MCF 10A (cell line): ENCODE measurements around the gene MAN1C1. TPM values are rescaled to one million over a fixed set of nuclear protein-coding genes. Genes with fewer than 3 reads are reported as not detected.
"Not testable (repeated sequence)": the region's sequence is repeated elsewhere in the genome, so short reads cannot be mapped to it uniquely, and the experiment has no call there.

Experiments used
- BruUV-seq: library from RNA; stranded (reverse); fragments of 400-500 nt; replicated peaks from 2 replicates; lab custom pipeline; 2021; lab: Mats Ljungman, UMichigan
- CTCF ChIA-PET: fragments of 300-600 bp; sonication (Branson Sonifier 250); formaldehyde crosslinking; extraction: SDS; loops from one replicate; lab custom pipeline; 2021; ENCODE audit warnings: antibody characterized with exemption, inconsistent platforms; lab: Yijun Ruan, JAX
- POLR2A ChIA-PET: fragments of 300-600, 350-650 bp; sonication (Branson Sonifier 250); formaldehyde crosslinking; extraction: SDS; loops from one replicate; lab custom pipeline; 2020; ENCODE audit warnings: antibody characterized with exemption, inconsistent platforms; lab: Yijun Ruan, JAX
- DNase-seq: peaks from one replicate; pipeline ENCODE4 v3.0.0-alpha.2; 2018; ENCODE audit not compliant: unreplicated experiment
- H3K27ac Mint-ChIP-seq: one replicate; pipeline ENCODE4 v1.8.0; 2022; ENCODE audit warnings: mild to moderate bottlenecking, low read depth, mixed read lengths; ENCODE audit not compliant: unreplicated experiment
- H3K27me3 Mint-ChIP-seq: one replicate; pipeline ENCODE4 v1.8.0; 2022; ENCODE audit warnings: mixed read lengths; ENCODE audit not compliant: insufficient read depth, unreplicated experiment
- H3K36me3 Mint-ChIP-seq: one replicate; pipeline ENCODE4 v1.8.0; 2022; ENCODE audit warnings: mild to moderate bottlenecking, moderate library complexity, mixed read lengths; ENCODE audit not compliant: insufficient read depth, unreplicated experiment
- H3K4me1 Mint-ChIP-seq: one replicate; pipeline ENCODE4 v1.8.0; 2022; ENCODE audit warnings: mixed read lengths; ENCODE audit not compliant: insufficient read depth, unreplicated experiment
- H3K4me3 Mint-ChIP-seq: one replicate; pipeline ENCODE4 v1.8.0; 2022; ENCODE audit warnings: mild to moderate bottlenecking, moderate library complexity, mixed read lengths; ENCODE audit not compliant: unreplicated experiment
- H3K9me3 Mint-ChIP-seq: one replicate; pipeline ENCODE4 v1.8.0; 2022; ENCODE audit warnings: mixed read lengths; ENCODE audit not compliant: unreplicated experiment
- intact Hi-C: fragments of 100-400 bp; cut with micrococcal nuclease; formaldehyde crosslinking; loops from 2 replicates; pipeline ENCODE4 v1.14.1; 2022
- total RNA-seq: library from RNA; stranded (reverse); gene quantifications from 2 replicates; pipeline ENCODE4 v1.2.3, GENCODE V29; 2022
- TF ChIP-seq, protein P1 (sequence below): fragments of 200-600 bp; IDR thresholded peaks from one replicate; pipeline ENCODE4 v1.8.0; 2022; ENCODE audit warnings: antibody characterized with exemption, mild to moderate bottlenecking; ENCODE audit not compliant: unreplicated experiment

Gene MAN1C1
- total RNA-seq, 1 experiment from 2014 or later, result not detected

GRCh38 chr1:25733271-25733670, 116.7 kb downstream of the MAN1C1 start:
- ChIA-PET CTCF (interaction anchor here (0.7 kb wide), 1 partner anchor 778 kb away, joined by 3 read pairs; no protein-coding TSS in a partner anchor), POLR2A (no interaction called here)
- Mint-ChIP-seq H3K27ac (no peak overlapping the region), H3K36me3 (peaks cover 8% of the 10 kb centered on the region), H3K9me3 (no peaks in the 10 kb centered on the region), H3K27me3 (no peaks in the 10 kb centered on the region), H3K4me1 (no peaks in the 10 kb centered on the region), H3K4me3 (no peak overlapping the region)
- DNase-seq, result no peak
- TF ChIP-seq, protein P1, sequence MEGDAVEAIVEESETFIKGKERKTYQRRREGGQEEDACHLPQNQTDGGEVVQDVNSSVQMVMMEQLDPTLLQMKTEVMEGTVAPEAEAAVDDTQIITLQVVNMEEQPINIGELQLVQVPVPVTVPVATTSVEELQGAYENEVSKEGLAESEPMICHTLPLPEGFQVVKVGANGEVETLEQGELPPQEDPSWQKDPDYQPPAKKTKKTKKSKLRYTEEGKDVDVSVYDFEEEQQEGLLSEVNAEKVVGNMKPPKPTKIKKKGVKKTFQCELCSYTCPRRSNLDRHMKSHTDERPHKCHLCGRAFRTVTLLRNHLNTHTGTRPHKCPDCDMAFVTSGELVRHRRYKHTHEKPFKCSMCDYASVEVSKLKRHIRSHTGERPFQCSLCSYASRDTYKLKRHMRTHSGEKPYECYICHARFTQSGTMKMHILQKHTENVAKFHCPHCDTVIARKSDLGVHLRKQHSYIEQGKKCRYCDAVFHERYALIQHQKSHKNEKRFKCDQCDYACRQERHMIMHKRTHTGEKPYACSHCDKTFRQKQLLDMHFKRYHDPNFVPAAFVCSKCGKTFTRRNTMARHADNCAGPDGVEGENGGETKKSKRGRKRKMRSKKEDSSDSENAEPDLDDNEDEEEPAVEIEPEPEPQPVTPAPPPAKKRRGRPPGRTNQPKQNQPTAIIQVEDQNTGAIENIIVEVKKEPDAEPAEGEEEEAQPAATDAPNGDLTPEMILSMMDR, result no peak
- no TSS peak for BruUV-seq
- intact Hi-C loops, result no loop called here

- H3K36me3 Mint-ChIP-seq, POLR2A ChIA-PET: not testable (repeated sequence)
Measured at GRCh38 chr1:25734991-25735390, 118.4 kb downstream of the MAN1C1 start.

GRCh38 chr1:25735956-25736529, 119.5 kb downstream of the MAN1C1 start:
- intact Hi-C loops, result no loop called here

More at GRCh38 chr1:25734991-25735390, 118.4 kb downstream of the MAN1C1 start:
- H3K4me1 Mint-ChIP-seq, H3K27ac Mint-ChIP-seq, H3K9me3 Mint-ChIP-seq, BruUV-seq, H3K4me3 Mint-ChIP-seq, H3K27me3 Mint-ChIP-seq, intact Hi-C loops, DNase-seq: not testable (repeated sequence)
- CTCF ChIA-PET, result interaction anchor here (1.4 kb wide), 1 partner anchor 10 kb away, joined by 3 read pairs; no protein-coding TSS in a partner anchor

GRCh38 chr1:25737130-25737529, 120.5 kb downstream of the MAN1C1 start:
- Mint-ChIP-seq H3K9me3 (no peaks in the 10 kb centered on the region), H3K4me3 (no peak overlapping the region), H3K4me1 (no peaks in the 10 kb centered on the region), H3K27me3 (peaks cover 28% of the 10 kb centered on the region), H3K27ac (no peak overlapping the region), H3K36me3 (no peaks in the 10 kb centered on the region)
- no TSS peak for BruUV-seq
- TF ChIP-seq, protein P1, result no peak
- intact Hi-C loops, result no loop called here
- ChIA-PET CTCF (no interaction called here), POLR2A (interaction anchor here (0.7 kb wide), 1 partner anchor 79 kb away, joined by 3 read pairs; no protein-coding TSS in a partner anchor)
- no peak for DNase-seq

More at GRCh38 chr1:25735956-25736529, 119.5 kb downstream of the MAN1C1 start:
- Mint-ChIP-seq H3K27ac (no peak overlapping the region), H3K4me3 (no peak overlapping the region), H3K27me3 (peaks cover 17% of the 10 kb centered on the region), H3K36me3 (no peaks in the 10 kb centered on the region), H3K4me1 (no peaks in the 10 kb centered on the region), H3K9me3 (no peaks in the 10 kb centered on the region)
- TF ChIP-seq, protein P1, result no peak
- POLR2A ChIA-PET, result no interaction called here
- CTCF ChIA-PET, result no interaction called here
- no TSS peak for BruUV-seq
- no peak for DNase-seq
